Raji (cell line): ENCODE measurements around the gene ALDH1L1.

Experiments used
- POLR2A ChIP-seq: IDR thresholded peaks from 2 replicates; pipeline ENCODE4 v1.6.1; 2011; ENCODE audit warnings: low read depth, low read length, control low read depth; ENCODE audit not compliant: insufficient read depth

Gene ALDH1L1

GRCh38 chr3:126111566-126112475, 68.6 kb downstream of the ALDH1L1 start:
- TF ChIP-seq POLR2A: no peak

- TF ChIP-seq POLR2A: no peak
Measured at GRCh38 chr3:126111126-126111551, 69.2 kb downstream of the ALDH1L1 start.

- TF ChIP-seq POLR2A: no peak
Measured at GRCh38 chr3:126110431-126111125, 69.8 kb downstream of the ALDH1L1 start.

GRCh38 chr3:126109880-126110235, 70.5 kb downstream of the ALDH1L1 start:
- no peak for TF ChIP-seq POLR2A

DNA sequence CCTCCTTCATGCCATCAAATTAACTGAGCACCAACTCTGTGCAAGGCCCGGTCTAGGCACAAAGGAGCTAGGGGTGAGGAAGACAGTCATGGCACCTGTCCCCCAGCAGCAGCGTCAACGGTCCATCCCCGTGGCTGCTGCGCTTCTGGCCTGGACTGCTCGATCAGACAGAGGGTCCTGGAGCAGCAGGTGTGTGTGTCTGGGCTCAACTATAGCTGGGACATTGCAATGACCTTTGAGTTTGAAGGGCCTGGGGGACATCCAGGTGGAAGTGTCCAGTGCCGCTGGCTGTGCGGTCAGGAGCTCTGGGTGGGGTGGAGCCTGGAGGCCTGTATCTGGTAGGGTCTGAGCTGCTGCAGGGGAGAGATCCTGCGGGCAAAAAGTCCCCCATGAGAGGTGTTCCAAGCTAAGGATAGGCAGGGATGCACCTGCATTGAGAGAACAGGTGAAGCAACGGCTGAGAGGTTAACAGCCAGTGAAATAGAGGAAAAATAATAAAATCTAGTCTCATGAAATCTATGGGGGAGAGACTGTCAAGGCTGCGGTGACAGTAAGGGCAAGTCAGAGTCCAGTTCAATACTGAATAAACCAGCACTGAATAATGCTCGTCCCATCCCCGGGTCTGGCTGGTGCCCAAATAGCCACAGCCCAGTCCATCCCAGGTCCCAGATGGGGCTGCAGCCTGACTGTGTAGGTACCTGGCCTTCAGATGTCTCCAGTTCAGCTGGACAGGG, 71.1 kb downstream of the ALDH1L1 start:
- TF ChIP-seq POLR2A: no peak

GRCh38 chr3:126108676-126109050, 71.7 kb downstream of the ALDH1L1 start:
- no peak for TF ChIP-seq POLR2A

- TF ChIP-seq POLR2A: no peak
Measured at GRCh38 chr3:126107957-126108675, 72.3 kb downstream of the ALDH1L1 start.

DNA sequence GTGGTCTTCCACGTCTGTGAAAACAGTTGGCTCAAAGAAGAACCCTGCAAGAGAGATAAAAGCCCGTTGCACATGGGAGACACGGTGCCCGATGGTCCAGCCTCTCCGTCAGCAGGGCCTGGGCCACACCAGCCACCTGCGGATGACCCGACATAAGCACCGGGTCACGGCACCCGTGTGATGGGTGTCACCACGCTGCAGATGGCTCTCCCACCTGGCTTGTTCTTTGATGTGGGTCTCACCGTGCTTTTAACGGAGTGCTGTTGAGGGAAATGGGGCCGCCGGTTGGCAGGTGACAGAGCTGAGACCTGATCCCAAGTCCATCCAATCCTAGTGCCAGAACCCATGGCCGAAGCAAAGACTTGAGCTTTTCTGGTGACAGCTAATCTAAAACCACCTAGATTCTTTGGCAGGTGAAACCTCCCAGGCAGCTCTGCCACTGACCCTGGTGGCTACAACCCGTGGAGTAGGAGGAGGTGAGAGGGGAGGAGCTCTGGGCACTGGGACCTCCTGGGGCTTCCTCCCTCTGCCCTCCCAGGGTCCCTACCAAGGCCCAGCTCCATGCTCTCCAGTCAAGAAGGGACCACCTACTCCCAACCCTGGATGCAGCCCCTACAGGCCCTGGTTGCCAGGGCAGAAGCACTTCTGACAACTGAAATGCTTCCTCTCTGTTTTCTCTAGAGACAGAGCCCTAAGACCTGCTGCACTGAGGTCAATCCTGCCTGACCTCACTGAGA, 73.0 kb downstream of the ALDH1L1 start:
- no peak for TF ChIP-seq POLR2A

DNA sequence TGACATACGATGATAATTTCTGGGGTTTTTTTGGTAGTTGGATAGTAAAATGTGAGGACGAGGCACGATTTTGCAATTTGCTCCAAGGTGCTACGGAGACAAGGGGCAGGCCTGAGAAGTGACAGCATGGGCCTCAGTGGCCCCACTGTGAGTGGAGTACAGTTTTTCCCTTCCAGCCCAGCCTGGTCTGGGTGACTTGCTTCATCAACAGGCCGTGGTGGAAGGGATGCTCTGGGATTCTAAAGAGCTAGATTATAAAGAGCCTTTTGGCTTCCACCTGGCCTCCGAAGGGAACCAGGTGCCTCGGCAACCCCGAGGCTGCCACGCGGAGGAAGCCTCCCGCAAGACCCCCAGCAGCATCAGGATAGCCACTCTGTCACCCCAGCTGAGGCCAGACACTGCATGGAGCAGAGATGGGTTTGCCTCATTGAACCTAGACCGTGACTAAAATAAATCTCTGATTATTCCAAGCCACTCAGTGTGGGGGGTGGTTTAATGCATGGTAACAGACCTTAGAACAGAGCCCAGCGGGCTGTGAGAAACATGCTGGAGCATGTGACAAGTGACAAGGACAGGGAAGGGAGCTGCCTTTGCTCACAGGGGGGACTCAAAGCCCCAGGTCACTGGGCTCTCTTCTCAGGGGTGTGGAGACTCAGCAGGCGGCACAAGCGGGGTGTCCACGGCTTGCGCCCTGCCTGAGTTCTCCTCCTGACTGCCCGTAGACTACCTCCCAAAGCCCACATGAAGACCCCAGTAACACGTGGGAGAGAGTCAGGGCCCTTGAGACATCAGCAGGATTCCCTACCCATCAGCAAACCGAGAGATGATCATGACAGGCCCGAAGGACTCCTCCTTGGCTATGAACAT, 73.8 kb downstream of the ALDH1L1 start:
- TF ChIP-seq POLR2A: no peak

GRCh38 chr3:126105691-126106187, 74.6 kb downstream of the ALDH1L1 start:
- no peak for TF ChIP-seq POLR2A

DNA sequence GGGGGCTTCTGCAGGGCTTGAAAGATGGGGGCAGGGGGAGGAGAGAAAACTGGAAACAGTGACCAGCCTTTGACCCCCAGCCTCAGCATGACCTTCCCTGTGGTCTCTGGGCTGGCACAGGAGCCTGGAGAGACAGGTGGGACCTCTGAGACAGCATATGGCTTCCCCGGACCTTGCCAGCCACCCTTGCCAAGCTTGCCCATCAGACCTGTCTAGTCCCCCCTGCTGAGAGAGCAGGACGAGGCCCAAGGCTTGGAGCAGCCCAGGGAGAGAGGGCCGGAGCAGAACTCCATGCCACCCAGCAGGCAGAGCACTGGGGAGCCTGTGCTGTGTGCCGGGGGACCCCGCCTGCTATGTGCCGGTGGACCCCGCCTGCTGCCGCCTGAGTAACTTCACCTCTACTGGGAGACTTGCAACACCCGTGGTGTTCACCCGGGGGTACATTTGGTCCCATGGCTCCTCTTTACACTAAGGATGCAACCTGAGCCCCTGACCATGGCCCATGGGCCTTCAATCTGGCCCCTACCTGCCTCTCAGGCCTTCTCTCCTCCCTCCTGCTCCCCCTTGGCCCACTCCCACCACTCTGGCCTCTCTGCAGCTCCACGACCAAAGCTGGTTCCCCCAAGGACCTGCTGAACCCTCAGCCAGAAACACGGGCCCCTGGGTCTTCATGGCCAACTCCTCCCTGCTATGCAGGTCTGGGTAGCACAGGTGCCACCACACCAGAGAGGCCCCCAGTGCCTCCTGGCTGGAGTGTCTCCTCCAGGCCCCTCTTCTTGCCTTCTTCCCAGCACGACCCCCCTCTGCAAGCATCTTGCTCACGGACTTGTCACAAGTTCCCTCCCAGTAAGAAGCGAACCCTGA, 75.4 kb downstream of the ALDH1L1 start:
- TF ChIP-seq POLR2A: no peak

DNA sequence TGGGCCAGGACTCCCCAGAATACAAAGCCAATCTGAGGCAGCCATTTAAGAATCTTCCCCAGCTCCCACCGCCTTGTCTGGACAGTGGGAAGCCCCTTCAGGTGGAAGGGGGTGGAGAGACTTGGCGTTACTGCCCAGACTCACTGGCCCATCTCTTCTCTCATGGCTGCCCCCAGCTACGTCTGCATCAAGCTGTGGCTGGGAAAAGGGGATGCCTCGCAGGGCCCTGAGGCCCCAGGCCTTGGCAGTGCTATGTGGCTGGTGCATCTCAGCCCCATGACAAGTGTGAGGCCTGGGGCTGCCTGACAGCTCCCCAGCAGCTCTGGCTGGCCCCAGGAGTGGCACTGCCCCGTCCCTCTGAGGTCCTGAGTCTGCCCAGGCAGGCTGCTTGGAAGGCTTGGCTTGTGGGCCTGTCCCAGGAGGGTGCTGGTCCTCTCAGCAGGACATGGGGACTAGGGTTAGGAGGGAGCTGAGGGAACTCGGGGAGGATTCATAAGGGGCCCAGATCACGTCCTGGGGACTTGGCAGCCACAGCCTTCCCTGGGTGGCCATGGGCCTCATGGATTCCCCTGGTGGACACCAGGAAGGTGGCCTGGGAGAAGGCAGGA, 76.3 kb downstream of the ALDH1L1 start:
- TF ChIP-seq POLR2A: no peak
